ENCODE data around the gene RARRES2.

DNA sequence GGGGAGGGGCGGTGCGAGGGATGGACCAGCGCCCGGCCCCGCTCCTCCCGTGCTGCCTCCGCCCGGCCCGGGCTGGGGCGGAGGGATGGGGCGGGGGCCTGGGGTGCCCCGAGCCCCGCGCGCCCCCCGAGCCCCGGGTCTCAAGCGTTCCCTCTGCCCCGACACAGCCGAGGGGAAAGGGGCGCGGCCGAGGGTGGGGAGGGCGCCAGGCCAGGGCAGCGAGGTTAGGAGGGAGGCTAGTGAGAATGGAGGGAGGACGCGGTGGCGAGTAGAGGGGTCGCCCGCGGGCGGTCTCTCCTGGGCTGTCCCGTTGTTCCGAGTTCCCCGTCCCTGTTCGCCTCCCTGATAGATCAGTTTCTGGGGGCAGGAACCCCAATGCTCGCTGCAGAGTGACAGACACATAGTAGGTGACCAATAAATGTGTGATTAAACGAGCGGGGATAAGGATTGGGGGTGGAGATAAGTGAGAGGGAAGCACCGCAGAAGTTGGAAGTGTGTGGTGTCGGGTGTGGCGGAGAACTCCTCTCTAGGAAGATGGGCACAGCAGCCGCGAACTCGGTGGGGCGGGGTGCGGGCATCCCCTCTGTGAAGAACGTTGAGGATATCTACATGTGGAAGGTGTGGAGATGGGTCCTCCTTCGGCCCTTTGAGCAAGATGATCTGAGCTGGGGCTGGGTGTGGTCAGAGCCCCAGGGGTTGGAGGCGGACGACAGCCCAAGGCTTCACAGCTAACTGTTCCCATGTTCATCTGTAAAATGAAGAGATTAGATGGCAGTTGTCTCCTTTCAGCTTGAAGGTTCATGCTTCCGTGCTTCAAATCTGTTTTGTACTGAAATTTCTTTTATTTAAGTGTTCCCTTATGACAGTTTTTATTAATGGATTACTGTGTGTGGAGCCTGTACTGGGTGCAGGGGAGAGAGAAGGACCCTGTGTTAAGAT lies 38.3 kb upstream of the RARRES2 start:
- TF ChIP-seq EZH2 (IDR thresholded peaks at IDR 0.05; ENCODE audit: low read length) = no peak
- TF ChIP-seq, protein P1, sequence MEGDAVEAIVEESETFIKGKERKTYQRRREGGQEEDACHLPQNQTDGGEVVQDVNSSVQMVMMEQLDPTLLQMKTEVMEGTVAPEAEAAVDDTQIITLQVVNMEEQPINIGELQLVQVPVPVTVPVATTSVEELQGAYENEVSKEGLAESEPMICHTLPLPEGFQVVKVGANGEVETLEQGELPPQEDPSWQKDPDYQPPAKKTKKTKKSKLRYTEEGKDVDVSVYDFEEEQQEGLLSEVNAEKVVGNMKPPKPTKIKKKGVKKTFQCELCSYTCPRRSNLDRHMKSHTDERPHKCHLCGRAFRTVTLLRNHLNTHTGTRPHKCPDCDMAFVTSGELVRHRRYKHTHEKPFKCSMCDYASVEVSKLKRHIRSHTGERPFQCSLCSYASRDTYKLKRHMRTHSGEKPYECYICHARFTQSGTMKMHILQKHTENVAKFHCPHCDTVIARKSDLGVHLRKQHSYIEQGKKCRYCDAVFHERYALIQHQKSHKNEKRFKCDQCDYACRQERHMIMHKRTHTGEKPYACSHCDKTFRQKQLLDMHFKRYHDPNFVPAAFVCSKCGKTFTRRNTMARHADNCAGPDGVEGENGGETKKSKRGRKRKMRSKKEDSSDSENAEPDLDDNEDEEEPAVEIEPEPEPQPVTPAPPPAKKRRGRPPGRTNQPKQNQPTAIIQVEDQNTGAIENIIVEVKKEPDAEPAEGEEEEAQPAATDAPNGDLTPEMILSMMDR (optimal IDR thresholded peaks at IDR 0.05 in 1 of 3, IDR thresholded peaks at IDR 0.05 in 1 of 3, conservative IDR thresholded peaks at IDR 0.05 in 1 of 3; ENCODE audit: extremely low read depth in 1 of 3, insufficient read depth in 2 of 3, low read length in 3 of 3) = no peak
